ENCODE results near the gene COLGALT1.
"Not testable (repeated sequence)": the region's sequence is repeated elsewhere in the genome, so short reads cannot be mapped to it uniquely, and the experiment has no call there.

COLGALT1 gene

DNA sequence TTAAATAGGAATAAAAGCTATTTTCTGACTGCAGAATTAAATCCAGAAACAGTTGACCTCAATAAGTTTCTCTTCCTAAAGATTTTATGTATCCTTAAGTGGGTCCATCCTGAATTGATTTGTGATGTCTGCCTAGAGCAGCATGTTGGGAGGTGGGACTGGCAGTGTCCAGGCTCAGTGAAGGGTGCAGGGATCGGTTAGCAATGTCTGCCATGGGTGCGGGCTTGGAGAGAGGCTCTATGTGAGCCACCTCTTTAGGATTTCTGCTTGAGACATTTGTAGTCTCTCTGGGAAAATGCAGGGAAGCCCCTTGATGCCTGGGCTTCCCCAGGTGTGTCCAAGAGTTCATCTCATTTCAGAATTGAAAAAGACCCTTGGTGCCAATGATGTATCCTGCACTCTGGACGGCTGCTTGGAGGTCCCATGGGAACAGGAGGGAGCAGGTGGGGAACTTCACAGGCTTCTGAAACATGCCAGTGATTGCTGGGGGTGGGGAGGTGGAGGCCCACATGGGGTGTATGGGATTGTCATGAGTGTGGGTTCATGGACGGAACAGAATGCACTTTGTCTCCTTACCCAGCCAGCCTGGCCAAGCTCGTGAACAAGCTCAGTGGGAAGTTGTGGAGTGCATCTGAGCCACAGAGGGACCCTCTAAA lies 6.2 kb upstream of the COLGALT1 start:
- no peaks in the 10 kb centered on the region for H3K9me3 ChIP-seq (ENCODE audit: control insufficient read depth in 1 of 2, low read length in 2 of 2)
- H3K4me3 ChIP-seq (ENCODE audit: low read depth in 1 of 2, low read length in 2 of 2), result no peak overlapping the region
- no peaks in the 10 kb centered on the region for H3K27me3 ChIP-seq (ENCODE audit: low read depth, low read length)
- no peaks in the 10 kb centered on the region for H3K4me1 ChIP-seq (ENCODE audit: control insufficient read depth in 1 of 2, insufficient read depth in 2 of 2, low read length in 2 of 2)
- no peak overlapping the region for H3K27ac ChIP-seq (ENCODE audit: low read length)
- no peaks in the 10 kb centered on the region for H3K36me3 ChIP-seq (ENCODE audit: control insufficient read depth in 1 of 2, insufficient read depth in 2 of 2, low read length in 2 of 2)

- Histone ChIP-seq H3K4me1 (ENCODE audit: control insufficient read depth in 1 of 2, insufficient read depth in 2 of 2, low read length in 2 of 2) (no peaks in the 10 kb centered on the region), H3K36me3 (ENCODE audit: control insufficient read depth in 1 of 2, insufficient read depth in 2 of 2, low read length in 2 of 2) (no peaks in the 10 kb centered on the region), H3K27me3 (ENCODE audit: low read depth, low read length) (no peaks in the 10 kb centered on the region), H3K4me3 (ENCODE audit: low read depth in 1 of 2, low read length in 2 of 2) (no peak overlapping the region), H3K27ac (ENCODE audit: low read length) (no peak overlapping the region), H3K9me3 (ENCODE audit: control insufficient read depth in 1 of 2, low read length in 2 of 2) (no peaks in the 10 kb centered on the region)
Observed at GRCh38 chr19:17550076-17550667, 5.3 kb upstream of the COLGALT1 start.

DNA sequence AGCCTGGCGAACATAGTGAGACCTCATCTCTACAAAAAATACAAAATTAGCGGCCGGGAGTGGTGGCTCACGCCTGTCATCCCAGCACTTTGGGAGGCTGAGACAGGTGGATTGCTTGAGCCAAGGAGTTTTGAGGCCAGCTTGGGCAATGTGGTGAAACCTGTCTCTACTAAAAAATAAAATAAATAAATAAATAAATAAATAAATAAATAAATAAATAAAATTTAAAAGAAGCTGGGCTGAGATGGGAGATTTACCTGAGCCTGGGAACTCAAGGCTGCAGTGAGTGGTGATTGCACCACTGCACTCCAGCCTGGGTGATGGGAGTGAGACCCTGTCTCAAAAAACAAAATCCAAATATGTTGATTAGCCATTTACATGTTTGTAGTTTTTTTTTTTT lies 2.7 kb upstream of the COLGALT1 start:
- not testable (repeated sequence) for H3K4me1 ChIP-seq (ENCODE audit: control insufficient read depth in 1 of 2, insufficient read depth in 2 of 2, low read length in 2 of 2); H3K9me3 ChIP-seq (ENCODE audit: control insufficient read depth in 1 of 2, low read length in 2 of 2); H3K4me3 ChIP-seq (ENCODE audit: low read depth in 1 of 2, low read length in 2 of 2); H3K27me3 ChIP-seq (ENCODE audit: low read depth, low read length); H3K27ac ChIP-seq (ENCODE audit: low read length); H3K36me3 ChIP-seq (ENCODE audit: control insufficient read depth in 1 of 2, insufficient read depth in 2 of 2, low read length in 2 of 2)

- Histone ChIP-seq H3K27me3 (ENCODE audit: low read depth, low read length) (no peaks in the 10 kb centered on the region), H3K4me3 (ENCODE audit: low read depth in 1 of 2, low read length in 2 of 2) (no peak overlapping the region), H3K36me3 (ENCODE audit: control insufficient read depth in 1 of 2, insufficient read depth in 2 of 2, low read length in 2 of 2) (no peaks in the 10 kb centered on the region), H3K9me3 (ENCODE audit: control insufficient read depth in 1 of 2, low read length in 2 of 2) (no peaks in the 10 kb centered on the region), H3K27ac (ENCODE audit: low read length) (peak overlapping the region; percentile 69), H3K4me1 (ENCODE audit: control insufficient read depth in 1 of 2, insufficient read depth in 2 of 2, low read length in 2 of 2) (peaks cover 3 to 4% of the 10 kb centered on the region in 2 donors)
Observed at GRCh38 chr19:17553256-17553655, 2.2 kb upstream of the COLGALT1 start.

DNA sequence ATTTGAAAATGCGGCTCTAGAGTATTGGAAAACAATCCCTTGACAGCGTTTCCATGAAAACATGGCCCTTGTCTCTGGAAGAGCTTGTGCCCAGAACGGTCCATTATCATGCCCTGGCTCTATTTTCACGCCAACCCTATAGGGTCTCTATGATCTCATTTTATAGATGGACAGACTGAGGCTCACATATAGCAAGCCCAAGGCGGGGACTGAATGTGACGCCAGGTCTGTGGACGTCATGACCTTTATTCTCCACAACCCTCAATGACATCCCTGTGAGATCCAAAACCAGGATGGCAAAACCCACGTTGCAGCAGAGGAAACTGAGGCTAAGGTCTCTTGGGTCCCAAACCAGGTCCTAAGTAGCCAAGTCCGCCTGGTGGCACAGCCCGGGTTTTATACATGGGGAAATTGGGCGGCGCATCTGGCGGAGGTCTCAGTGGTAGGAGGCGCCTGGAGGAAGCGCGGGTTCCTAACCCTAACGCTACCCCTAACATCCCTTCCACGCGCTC lies 425 bp upstream of the COLGALT1 start:
- Histone ChIP-seq H3K4me3 (ENCODE audit: low read depth in 1 of 2, low read length in 2 of 2) (peak overlapping the region; percentile 45 to 99), H3K27me3 (ENCODE audit: low read depth, low read length) (no peaks in the 10 kb centered on the region), H3K9me3 (ENCODE audit: control insufficient read depth in 1 of 2, low read length in 2 of 2) (no peaks in the 10 kb centered on the region), H3K36me3 (ENCODE audit: control insufficient read depth in 1 of 2, insufficient read depth in 2 of 2, low read length in 2 of 2) (peaks cover 7 to 13% of the 10 kb centered on the region in 2 donors), H3K4me1 (ENCODE audit: control insufficient read depth in 1 of 2, insufficient read depth in 2 of 2, low read length in 2 of 2) (peaks cover 3 to 4% of the 10 kb centered on the region in 2 donors), H3K27ac (ENCODE audit: low read length) (no peak overlapping the region)

- no peaks in the 10 kb centered on the region for H3K9me3 ChIP-seq (ENCODE audit: control insufficient read depth in 1 of 2, low read length in 2 of 2)
- H3K36me3 ChIP-seq (ENCODE audit: control insufficient read depth in 1 of 2, insufficient read depth in 2 of 2, low read length in 2 of 2), result peaks cover 7 to 19% of the 10 kb centered on the region in 2 donors
- peak overlapping the region; percentile 87 for H3K27ac ChIP-seq (ENCODE audit: low read length)
- H3K4me1 ChIP-seq (ENCODE audit: control insufficient read depth in 1 of 2, insufficient read depth in 2 of 2, low read length in 2 of 2), result peaks cover 3 to 4% of the 10 kb centered on the region in 2 donors
- peak overlapping the region; percentile 93 to 99 for H3K4me3 ChIP-seq (ENCODE audit: low read depth in 1 of 2, low read length in 2 of 2)
- no peaks in the 10 kb centered on the region for H3K27me3 ChIP-seq (ENCODE audit: low read depth, low read length)
Observed at GRCh38 chr19:17555929-17556813, 722 bp downstream of the COLGALT1 start.

GRCh38 chr19:17556995-17557394 lies 1.5 kb downstream of the COLGALT1 start:
- peaks cover 3 to 4% of the 10 kb centered on the region in 2 donors for H3K4me1 ChIP-seq (ENCODE audit: control insufficient read depth in 1 of 2, insufficient read depth in 2 of 2, low read length in 2 of 2)
- no peaks in the 10 kb centered on the region for H3K9me3 ChIP-seq (ENCODE audit: control insufficient read depth in 1 of 2, low read length in 2 of 2)
- H3K27ac ChIP-seq (ENCODE audit: low read length), result no peak overlapping the region
- no peaks in the 10 kb centered on the region for H3K27me3 ChIP-seq (ENCODE audit: low read depth, low read length)
- H3K4me3 ChIP-seq (ENCODE audit: low read depth in 1 of 2, low read length in 2 of 2), result peak overlapping the region; percentile 93 to 99
- peaks cover 7 to 23% of the 10 kb centered on the region in 2 donors for H3K36me3 ChIP-seq (ENCODE audit: control insufficient read depth in 1 of 2, insufficient read depth in 2 of 2, low read length in 2 of 2)

DNA sequence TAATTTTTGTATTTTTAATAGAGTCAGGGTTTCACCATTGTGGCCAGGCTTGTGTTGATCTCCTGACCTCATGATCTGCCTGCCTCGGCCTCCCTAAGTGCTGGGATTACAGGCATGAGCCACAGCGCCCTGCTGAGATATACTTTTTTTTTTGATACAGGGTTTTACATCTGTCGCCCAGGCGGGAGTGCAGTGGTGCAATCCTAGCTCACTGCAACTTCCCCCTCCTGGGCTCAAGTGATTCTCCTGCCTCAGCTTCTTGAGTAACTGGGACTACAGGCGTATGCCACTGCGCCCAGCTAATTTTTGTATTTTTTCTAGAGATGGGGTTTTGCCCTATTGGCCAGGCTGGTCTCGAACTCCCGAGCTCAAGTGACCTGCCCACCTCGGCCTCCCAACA lies 2.0 kb downstream of the COLGALT1 start:
- H3K4me1 ChIP-seq (ENCODE audit: control insufficient read depth in 1 of 2, insufficient read depth in 2 of 2, low read length in 2 of 2), result peaks cover 3 to 4% of the 10 kb centered on the region in 2 donors
- peaks cover 9 to 27% of the 10 kb centered on the region in 2 donors for H3K36me3 ChIP-seq (ENCODE audit: control insufficient read depth in 1 of 2, insufficient read depth in 2 of 2, low read length in 2 of 2)
- H3K4me3 ChIP-seq (ENCODE audit: low read depth in 1 of 2, low read length in 2 of 2), result no peak overlapping the region
- H3K27ac ChIP-seq (ENCODE audit: low read length), result no peak overlapping the region
- no peaks in the 10 kb centered on the region for H3K27me3 ChIP-seq (ENCODE audit: low read depth, low read length)
- H3K9me3 ChIP-seq (ENCODE audit: control insufficient read depth in 1 of 2, low read length in 2 of 2), result no peaks in the 10 kb centered on the region

- Histone ChIP-seq H3K9me3 (ENCODE audit: control insufficient read depth in 1 of 2, low read length in 2 of 2) (no peaks in the 10 kb centered on the region), H3K4me1 (ENCODE audit: control insufficient read depth in 1 of 2, insufficient read depth in 2 of 2, low read length in 2 of 2) (peaks cover 3 to 4% of the 10 kb centered on the region in 2 donors), H3K4me3 (ENCODE audit: low read depth in 1 of 2, low read length in 2 of 2) (no peak overlapping the region), H3K27ac (ENCODE audit: low read length) (no peak overlapping the region), H3K36me3 (ENCODE audit: control insufficient read depth in 1 of 2, insufficient read depth in 2 of 2, low read length in 2 of 2) (peaks cover 9 to 32% of the 10 kb centered on the region in 2 donors), H3K27me3 (ENCODE audit: low read depth, low read length) (no peaks in the 10 kb centered on the region)
Observed at GRCh38 chr19:17560205-17560595, 4.8 kb downstream of the COLGALT1 start.

DNA sequence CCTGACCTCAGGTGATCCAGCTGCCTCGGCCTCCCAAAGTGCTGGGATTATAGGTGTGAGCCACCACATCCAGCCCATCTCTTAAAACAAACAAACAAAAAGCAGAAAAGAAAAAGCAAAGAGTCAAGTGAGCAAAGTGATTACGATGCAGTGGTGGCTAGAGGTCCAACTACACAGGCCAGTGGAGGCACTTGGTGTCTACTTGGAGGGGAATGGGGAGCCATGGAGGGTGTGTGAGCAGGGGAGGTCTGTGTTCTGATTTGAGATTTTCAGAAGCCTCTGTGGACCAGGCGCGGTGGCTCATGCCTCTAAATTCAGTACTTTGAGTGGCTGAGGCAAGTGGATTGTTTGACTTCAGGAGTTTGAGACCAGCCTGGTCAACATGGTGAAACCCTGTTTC lies 6.6 kb downstream of the COLGALT1 start:
- no peaks in the 10 kb centered on the region for H3K4me1 ChIP-seq (ENCODE audit: control insufficient read depth in 1 of 2, insufficient read depth in 2 of 2, low read length in 2 of 2)
- peaks cover 9 to 45% of the 10 kb centered on the region in 2 donors for H3K36me3 ChIP-seq (ENCODE audit: control insufficient read depth in 1 of 2, insufficient read depth in 2 of 2, low read length in 2 of 2)
- no peaks in the 10 kb centered on the region for H3K9me3 ChIP-seq (ENCODE audit: control insufficient read depth in 1 of 2, low read length in 2 of 2)
- H3K27me3 ChIP-seq (ENCODE audit: low read depth, low read length), result no peaks in the 10 kb centered on the region
- H3K4me3 ChIP-seq (ENCODE audit: low read depth in 1 of 2, low read length in 2 of 2), result no peak overlapping the region
- H3K27ac ChIP-seq (ENCODE audit: low read length), result no peak overlapping the region

- no peaks in the 10 kb centered on the region for H3K9me3 ChIP-seq (ENCODE audit: control insufficient read depth in 1 of 2, low read length in 2 of 2)
- H3K36me3 ChIP-seq (ENCODE audit: control insufficient read depth in 1 of 2, insufficient read depth in 2 of 2, low read length in 2 of 2), result peaks cover 9 to 49% of the 10 kb centered on the region in 2 donors
- no peaks in the 10 kb centered on the region for H3K4me1 ChIP-seq (ENCODE audit: control insufficient read depth in 1 of 2, insufficient read depth in 2 of 2, low read length in 2 of 2)
- no peaks in the 10 kb centered on the region for H3K27me3 ChIP-seq (ENCODE audit: low read depth, low read length)
- H3K4me3 ChIP-seq (ENCODE audit: low read depth in 1 of 2, low read length in 2 of 2), result no peak overlapping the region
- H3K27ac ChIP-seq (ENCODE audit: low read length), result no peak overlapping the region
Observed at GRCh38 chr19:17562561-17562960, 7.1 kb downstream of the COLGALT1 start.

Measured in muscle layer of duodenum (tissue), 2 donors.